HCT116 (cell line): Measurements from ENCODE around the gene GNPTAB. TPM values are rescaled to one million over a fixed set of nuclear protein-coding genes. Genes with fewer than 3 reads are reported as not detected.
A peak's percentile ranks its signal among the peaks of the same experiment; 100 is the strongest.

Source experiments
- ATAC-seq: fragments of 200-7000 bp; cut with Tn5 transposase; 2 replicates; pipeline ENCODE4 v1.9.1; 2020; ENCODE audit warnings: mild to moderate bottlenecking, moderate library complexity
- BruUV-seq: library from RNA; stranded (reverse); fragments of 400-500 nt; replicated peaks from 2 replicates; lab custom pipeline; 2021; lab: Mats Ljungman, UMichigan
- CTCF ChIA-PET: fragments of 300-600 bp; sonication (Branson Sonifier 250); formaldehyde crosslinking; loops from one replicate; lab custom pipeline; 2021; ENCODE audit warnings: antibody characterized with exemption; lab: Charles Lee
- POLR2A ChIA-PET: fragments of 300-600, 350-600 bp; sonication (Branson Sonifier 250); formaldehyde crosslinking; loops from one replicate; lab custom pipeline; 2021; ENCODE audit warnings: antibody characterized with exemption; lab: Charles Lee
- RAD21 ChIA-PET, 2 experiments: fragments of 300-600 bp; sonication (Branson Sonifier 250); formaldehyde crosslinking; loops; one replicate each; lab custom pipeline; 2023; ENCODE audit warnings: low total read pairs in 2 of 2; ENCODE audit not compliant: uncharacterized antibody in 2 of 2, unreplicated experiment in 2 of 2, low non-redundant PET in 1 of 2; lab: Charles Lee
- DNase-seq: peaks from one replicate; pipeline ENCODE4 v3.0.0-alpha.2; 2010; ENCODE audit warnings: low read depth, low spot score
- H2AFZ ChIP-seq: fragments of 200-600 bp; shearing (Covaris generic), sonication (generic); 2 replicates; pipeline ENCODE4 v1.6.1; 2017; ENCODE audit warnings: low read depth, mixed run types, mixed read lengths, antibody characterized with exemption, low read length; ENCODE audit not compliant: poor library complexity, severe bottlenecking
- H3K27ac ChIP-seq: 2 replicates; pipeline ENCODE4 v1.5.1; 2012; ENCODE audit warnings: low read depth, low read length
- H3K27me3 ChIP-seq: fragments of 200-600 bp; sonication (generic); 2 replicates; pipeline ENCODE4 v1.6.1; 2016; ENCODE audit warnings: mixed run types, low read length, mixed read lengths; ENCODE audit not compliant: insufficient read depth
- H3K36me3 ChIP-seq, 2 experiments: fragments of 200-500 bp in 1 of 2; fragments of 200-600 bp in 1 of 2; sonication (Bioruptor generic) in 1 of 2; sonication (generic) in 1 of 2; 2 replicates each; pipeline versions ENCODE4 v1.5.1 to v1.6.1; 2014 to 2016; ENCODE audit warnings: low read length in 2 of 2, inconsistent platforms in 1 of 2, mixed read lengths in 1 of 2, mixed run types in 1 of 2; ENCODE audit not compliant: insufficient read depth in 2 of 2, control insufficient read depth in 1 of 2
- H3K4me1 ChIP-seq, 2 experiments: fragments of 200-600 bp in 1 of 2; sonication (generic) in 1 of 2; 2 replicates each; pipeline versions ENCODE4 v1.5.1 to v1.6.1; 2012 to 2017; ENCODE audit warnings: low read length in 2 of 2, inconsistent platforms in 1 of 2, mild to moderate bottlenecking in 1 of 2, mixed read lengths in 1 of 2, mixed run types in 1 of 2, moderate library complexity in 1 of 2; ENCODE audit not compliant: insufficient read depth in 2 of 2, control insufficient read depth in 1 of 2
- H3K4me2 ChIP-seq: fragments of 200-600 bp; sonication (generic); 2 replicates; pipeline ENCODE4 v1.6.1; 2017; ENCODE audit warnings: mixed run types, low read length, mixed read lengths
- H3K4me3 ChIP-seq, 2 experiments: fragments of 200-600 bp in 1 of 2; sonication (generic) in 1 of 2; replicated peaks in 1 of 2; 2 replicates each; pipeline ENCODE4 v1.5.1; 2011 to 2016; ENCODE audit warnings: low read length in 2 of 2, control low read depth in 1 of 2, low read depth in 1 of 2, mild to moderate bottlenecking in 1 of 2, mixed read lengths in 1 of 2, mixed run types in 1 of 2
- H3K79me2 ChIP-seq: fragments of 200-600 bp; sonication (generic); 2 replicates; pipeline ENCODE4 v1.6.1; 2017; ENCODE audit warnings: mild to moderate bottlenecking, mixed run types, low read length, moderate library complexity, mixed read lengths; ENCODE audit not compliant: insufficient read depth
- H3K9ac ChIP-seq: fragments of 200-600 bp; sonication (generic); 2 replicates; pipeline ENCODE4 v1.6.1; 2016; ENCODE audit warnings: low read length, mixed read lengths
- H3K9me2 ChIP-seq: fragments of 200-600 bp; sonication (generic), shearing (Covaris generic); 2 replicates; pipeline ENCODE4 v1.6.1; 2017; ENCODE audit warnings: mixed run types, mild to moderate bottlenecking, moderate library complexity; ENCODE audit not compliant: insufficient read depth
- H3K9me3 ChIP-seq, 2 experiments: fragments of 200-500 bp in 1 of 2; fragments of 200-600 bp in 1 of 2; sonication (Bioruptor generic) in 1 of 2; sonication (generic) in 1 of 2; 2 replicates each; pipeline ENCODE4 v1.6.1; 2014 to 2017; ENCODE audit warnings: low read length in 2 of 2, mixed read lengths in 2 of 2, inconsistent platforms in 1 of 2, low read depth in 1 of 2, mild to moderate bottlenecking in 1 of 2, mixed run types in 1 of 2, moderate library complexity in 1 of 2; ENCODE audit not compliant: control insufficient read depth in 1 of 2, insufficient read depth in 1 of 2
- H4K20me1 ChIP-seq: fragments of 200-600 bp; sonication (generic), shearing (Covaris generic); 2 replicates; pipeline ENCODE4 v1.6.1; 2017; ENCODE audit warnings: mixed run types, mild to moderate bottlenecking, moderate library complexity; ENCODE audit not compliant: insufficient read depth
- CEBPB ChIP-seq: IDR thresholded peaks from 2 replicates; pipeline ENCODE4 v1.6.1; 2012; ENCODE audit warnings: low read depth
- EGR1 ChIP-seq: IDR thresholded peaks from 2 replicates; pipeline ENCODE4 v1.6.1; 2012; ENCODE audit warnings: low read depth
- ELF1 ChIP-seq: IDR thresholded peaks from 2 replicates; pipeline ENCODE4 v1.6.1; 2012; ENCODE audit warnings: low read depth, borderline replicate concordance
- EZH2 ChIP-seq: fragments of 200-600 bp; sonication (generic); IDR thresholded peaks from 2 replicates; pipeline ENCODE4 v1.6.1; 2017; ENCODE audit warnings: antibody characterized with exemption, mixed run types
- FOSL1 ChIP-seq: IDR thresholded peaks from 2 replicates; pipeline ENCODE4 v1.6.1; 2012; ENCODE audit warnings: low read depth
- POLR2AphosphoS5 ChIP-seq: IDR thresholded peaks from 2 replicates; pipeline ENCODE4 v1.6.1; 2011; ENCODE audit warnings: mild to moderate bottlenecking, low read depth, low read length, moderate library complexity
- RAD21 ChIP-seq: IDR thresholded peaks from 2 replicates; pipeline ENCODE4 v1.6.1; 2012; ENCODE audit warnings: low read depth, mild to moderate bottlenecking
- SIN3A ChIP-seq: IDR thresholded peaks from 2 replicates; pipeline ENCODE4 v1.6.1; 2012; ENCODE audit warnings: low read depth
- ZFX ChIP-seq: fragments of 450-650 bp; IDR thresholded peaks from 2 replicates; pipeline ENCODE4 v1.6.1; 2017
- intact Hi-C: fragments of 100-400 bp; cut with micrococcal nuclease; formaldehyde crosslinking; loops from 2 replicates; pipeline ENCODE4 v1.10.0; 2022
- total RNA-seq: library from RNA; stranded (reverse); gene quantifications from one replicate; pipeline ENCODE4 v1.2.1, GENCODE V29; 2021; ENCODE audit not compliant: unreplicated experiment
- TF ChIP-seq, protein P1 (sequence below): IDR thresholded peaks from 2 replicates; pipeline ENCODE4 v1.6.1; 2012
- TF ChIP-seq, protein P2 (sequence below): IDR thresholded peaks from 2 replicates; pipeline ENCODE4 v1.6.1; 2011; ENCODE audit warnings: mild to moderate bottlenecking, low read length, moderate library complexity; ENCODE audit not compliant: insufficient replicate concordance; ENCODE audit errors: extremely low read depth
- TF ChIP-seq, protein P3 (sequence below): IDR thresholded peaks from 2 replicates; pipeline ENCODE4 v1.6.1; 2012; ENCODE audit warnings: low read depth
- TF ChIP-seq, protein P4 (sequence below), 3 experiments: fragments of 200-600 bp in 1 of 3; sonication (generic) in 1 of 3; IDR thresholded peaks in 2 of 3; conservative IDR thresholded peaks in 1 of 3; 2 replicates each; pipeline ENCODE4 v1.5.1; 2012 to 2017; ENCODE audit warnings: low read depth in 2 of 3, low read length in 2 of 3, antibody characterized with exemption in 1 of 3, borderline replicate concordance in 1 of 3, control low read depth in 1 of 3, mild to moderate bottlenecking in 1 of 3, mixed read lengths in 1 of 3, mixed run types in 1 of 3, moderate library complexity in 1 of 3; ENCODE audit not compliant: insufficient read depth in 1 of 3
- TF ChIP-seq, protein P5 (sequence below): IDR thresholded peaks from 2 replicates; pipeline ENCODE4 v1.6.1; 2012

GNPTAB gene
- total RNA-seq, 1 experiment from 2014 or later, result 41.4 TPM

DNA sequence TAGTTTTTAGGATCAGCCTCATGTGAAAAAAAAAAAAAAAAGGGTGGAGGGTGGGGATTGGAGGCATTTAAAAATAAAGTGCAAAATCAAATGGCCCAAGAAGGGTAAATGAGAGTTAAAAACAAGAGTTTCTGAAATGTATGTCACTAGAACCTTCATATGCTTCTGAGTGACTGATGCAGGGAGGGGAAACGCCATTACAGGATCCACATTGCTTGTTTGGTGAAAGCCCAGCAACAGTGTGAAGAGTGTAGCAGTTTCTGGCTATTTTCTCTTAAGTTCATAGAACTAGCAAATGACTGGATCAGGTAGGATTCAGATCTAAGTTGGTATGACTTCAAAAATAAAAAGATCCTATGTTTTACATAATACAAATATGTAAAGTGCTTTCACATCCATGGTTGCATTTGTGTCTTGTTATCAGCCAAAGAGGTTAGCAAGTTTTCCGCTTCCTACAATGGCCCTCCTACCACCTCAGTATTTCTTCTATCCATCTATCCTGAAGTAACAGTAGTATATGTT lies 130.4 kb downstream of the GNPTAB start (continued):
- TF ChIP-seq, protein P1, sequence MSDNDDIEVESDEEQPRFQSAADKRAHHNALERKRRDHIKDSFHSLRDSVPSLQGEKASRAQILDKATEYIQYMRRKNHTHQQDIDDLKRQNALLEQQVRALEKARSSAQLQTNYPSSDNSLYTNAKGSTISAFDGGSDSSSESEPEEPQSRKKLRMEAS, result no peak
- no peak for TF ChIP-seq EZH2
- TF ChIP-seq ZFX, result no peak
- no peak for TF ChIP-seq CEBPB
- no peak for TF ChIP-seq FOSL1
- TF ChIP-seq ELF1, result no peak
- TF ChIP-seq, all 23 proteins: peak for 0

DNA sequence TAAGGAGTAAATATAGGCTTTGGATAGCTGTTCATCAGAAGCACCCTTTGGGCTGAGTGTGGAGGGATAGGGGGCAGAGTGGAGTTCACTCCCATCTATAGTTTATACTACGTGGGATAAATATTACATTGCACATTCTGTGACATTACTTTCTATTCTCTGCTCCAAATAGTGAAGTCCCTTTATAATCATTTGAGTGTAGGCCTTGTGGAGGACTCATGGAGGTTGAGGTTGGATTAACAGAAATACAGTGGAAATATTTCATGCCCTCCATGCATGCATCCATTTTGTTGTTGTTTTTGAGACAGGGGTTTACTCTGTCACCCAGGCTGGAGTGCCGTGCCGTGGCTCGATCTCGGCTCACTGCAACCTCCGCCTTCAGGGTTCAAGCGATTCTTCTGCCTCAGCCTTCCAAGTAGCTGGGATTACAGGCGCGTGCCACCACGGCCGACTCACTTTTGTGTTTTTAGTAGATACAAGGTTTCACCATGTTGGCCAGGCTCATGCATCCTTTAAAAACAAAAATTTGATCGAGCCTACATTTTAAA lies 131.9 kb downstream of the GNPTAB start:
- ChIA-PET POLR2A (no interaction called here), RAD21 (no interaction called here), CTCF (interaction anchor here (0.6 kb wide), 1 partner anchor 9 kb away, joined by 3 read pairs; no protein-coding TSS in a partner anchor)
- Histone ChIP-seq H2AFZ (no peak overlapping the region), H3K36me3 (no peaks in the 10 kb centered on the region), H3K4me3 (peak overlapping the region; percentile 58 to 94), H3K79me2 (peaks cover 58% of the 10 kb centered on the region), H3K4me2 (peak overlapping the region; percentile 97), H3K4me1 (peaks cover 8 to 15% of the 10 kb centered on the region in 2 experiments; a peak in 3 of 4 replicates), H3K27ac (peak overlapping the region; percentile 81; the same call in 1 of the 2 replicates), H3K9me3 (no peaks in the 10 kb centered on the region), H3K27me3 (no peaks in the 10 kb centered on the region), H3K9me2 (no peaks in the 10 kb centered on the region), H4K20me1 (no peaks in the 10 kb centered on the region), H3K9ac (peak overlapping the region; percentile 84)
- intact Hi-C loops, result no loop called here
- BruUV-seq, result no TSS peak
- DNase-seq, result no peak
- TF ChIP-seq SIN3A, result no peak; the same call in 1 of the 2 replicates
- TF ChIP-seq RAD21, result no peak
- TF ChIP-seq, protein P2, sequence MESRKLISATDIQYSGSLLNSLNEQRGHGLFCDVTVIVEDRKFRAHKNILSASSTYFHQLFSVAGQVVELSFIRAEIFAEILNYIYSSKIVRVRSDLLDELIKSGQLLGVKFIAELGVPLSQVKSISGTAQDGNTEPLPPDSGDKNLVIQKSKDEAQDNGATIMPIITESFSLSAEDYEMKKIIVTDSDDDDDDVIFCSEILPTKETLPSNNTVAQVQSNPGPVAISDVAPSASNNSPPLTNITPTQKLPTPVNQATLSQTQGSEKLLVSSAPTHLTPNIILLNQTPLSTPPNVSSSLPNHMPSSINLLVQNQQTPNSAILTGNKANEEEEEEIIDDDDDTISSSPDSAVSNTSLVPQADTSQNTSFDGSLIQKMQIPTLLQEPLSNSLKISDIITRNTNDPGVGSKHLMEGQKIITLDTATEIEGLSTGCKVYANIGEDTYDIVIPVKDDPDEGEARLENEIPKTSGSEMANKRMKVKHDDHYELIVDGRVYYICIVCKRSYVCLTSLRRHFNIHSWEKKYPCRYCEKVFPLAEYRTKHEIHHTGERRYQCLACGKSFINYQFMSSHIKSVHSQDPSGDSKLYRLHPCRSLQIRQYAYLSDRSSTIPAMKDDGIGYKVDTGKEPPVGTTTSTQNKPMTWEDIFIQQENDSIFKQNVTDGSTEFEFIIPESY, result no peak
- no peak for TF ChIP-seq FOSL1
- TF ChIP-seq ELF1, result no peak
- TF ChIP-seq, protein P3, sequence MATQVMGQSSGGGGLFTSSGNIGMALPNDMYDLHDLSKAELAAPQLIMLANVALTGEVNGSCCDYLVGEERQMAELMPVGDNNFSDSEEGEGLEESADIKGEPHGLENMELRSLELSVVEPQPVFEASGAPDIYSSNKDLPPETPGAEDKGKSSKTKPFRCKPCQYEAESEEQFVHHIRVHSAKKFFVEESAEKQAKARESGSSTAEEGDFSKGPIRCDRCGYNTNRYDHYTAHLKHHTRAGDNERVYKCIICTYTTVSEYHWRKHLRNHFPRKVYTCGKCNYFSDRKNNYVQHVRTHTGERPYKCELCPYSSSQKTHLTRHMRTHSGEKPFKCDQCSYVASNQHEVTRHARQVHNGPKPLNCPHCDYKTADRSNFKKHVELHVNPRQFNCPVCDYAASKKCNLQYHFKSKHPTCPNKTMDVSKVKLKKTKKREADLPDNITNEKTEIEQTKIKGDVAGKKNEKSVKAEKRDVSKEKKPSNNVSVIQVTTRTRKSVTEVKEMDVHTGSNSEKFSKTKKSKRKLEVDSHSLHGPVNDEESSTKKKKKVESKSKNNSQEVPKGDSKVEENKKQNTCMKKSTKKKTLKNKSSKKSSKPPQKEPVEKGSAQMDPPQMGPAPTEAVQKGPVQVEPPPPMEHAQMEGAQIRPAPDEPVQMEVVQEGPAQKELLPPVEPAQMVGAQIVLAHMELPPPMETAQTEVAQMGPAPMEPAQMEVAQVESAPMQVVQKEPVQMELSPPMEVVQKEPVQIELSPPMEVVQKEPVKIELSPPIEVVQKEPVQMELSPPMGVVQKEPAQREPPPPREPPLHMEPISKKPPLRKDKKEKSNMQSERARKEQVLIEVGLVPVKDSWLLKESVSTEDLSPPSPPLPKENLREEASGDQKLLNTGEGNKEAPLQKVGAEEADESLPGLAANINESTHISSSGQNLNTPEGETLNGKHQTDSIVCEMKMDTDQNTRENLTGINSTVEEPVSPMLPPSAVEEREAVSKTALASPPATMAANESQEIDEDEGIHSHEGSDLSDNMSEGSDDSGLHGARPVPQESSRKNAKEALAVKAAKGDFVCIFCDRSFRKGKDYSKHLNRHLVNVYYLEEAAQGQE, result no peak
- no peak for TF ChIP-seq POLR2AphosphoS5
- TF ChIP-seq, protein P4, sequence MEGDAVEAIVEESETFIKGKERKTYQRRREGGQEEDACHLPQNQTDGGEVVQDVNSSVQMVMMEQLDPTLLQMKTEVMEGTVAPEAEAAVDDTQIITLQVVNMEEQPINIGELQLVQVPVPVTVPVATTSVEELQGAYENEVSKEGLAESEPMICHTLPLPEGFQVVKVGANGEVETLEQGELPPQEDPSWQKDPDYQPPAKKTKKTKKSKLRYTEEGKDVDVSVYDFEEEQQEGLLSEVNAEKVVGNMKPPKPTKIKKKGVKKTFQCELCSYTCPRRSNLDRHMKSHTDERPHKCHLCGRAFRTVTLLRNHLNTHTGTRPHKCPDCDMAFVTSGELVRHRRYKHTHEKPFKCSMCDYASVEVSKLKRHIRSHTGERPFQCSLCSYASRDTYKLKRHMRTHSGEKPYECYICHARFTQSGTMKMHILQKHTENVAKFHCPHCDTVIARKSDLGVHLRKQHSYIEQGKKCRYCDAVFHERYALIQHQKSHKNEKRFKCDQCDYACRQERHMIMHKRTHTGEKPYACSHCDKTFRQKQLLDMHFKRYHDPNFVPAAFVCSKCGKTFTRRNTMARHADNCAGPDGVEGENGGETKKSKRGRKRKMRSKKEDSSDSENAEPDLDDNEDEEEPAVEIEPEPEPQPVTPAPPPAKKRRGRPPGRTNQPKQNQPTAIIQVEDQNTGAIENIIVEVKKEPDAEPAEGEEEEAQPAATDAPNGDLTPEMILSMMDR (IDR thresholded peaks at IDR 0.05 in 2 of 3, conservative IDR thresholded peaks at IDR 0.05 in 1 of 3; ENCODE audit: borderline replicate concordance in 1 of 3, insufficient read depth in 1 of 3, low read depth in 2 of 3, low read length in 2 of 3), result peak in 2 of 3 experiments; percentile 32 to 34; a peak in 2 of 6 replicates
- no peak for TF ChIP-seq EGR1
- peak; percentile 5; the same call in 1 of the 2 replicates for TF ChIP-seq CEBPB
- TF ChIP-seq, protein P5, sequence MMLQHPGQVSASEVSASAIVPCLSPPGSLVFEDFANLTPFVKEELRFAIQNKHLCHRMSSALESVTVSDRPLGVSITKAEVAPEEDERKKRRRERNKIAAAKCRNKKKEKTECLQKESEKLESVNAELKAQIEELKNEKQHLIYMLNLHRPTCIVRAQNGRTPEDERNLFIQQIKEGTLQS, result no peak
- TF ChIP-seq, all 23 proteins: peak for 2
- ATAC-seq, result peak; percentile 40
